NCI-H1417 (cell line): ENCODE measurements around the gene CXorf66.
"Not testable (repeated sequence)": the region's sequence is repeated elsewhere in the genome, so short reads cannot be mapped to it uniquely, and the experiment has no call there.

Experiments used
- DNase-seq, 3 experiments: peaks; one replicate each; lab custom pipeline; 2025; lab: John Stamatoyannopoulos, UW

Gene CXorf66

GRCh38 chrX:139924696-139925095, 40.6 kb downstream of the CXorf66 start:
- DNase-seq: no peak

- no peak for DNase-seq
These were observed 41.1 kb downstream of the CXorf66 start for GRCh38 chrX:139924069-139924695.

DNA sequence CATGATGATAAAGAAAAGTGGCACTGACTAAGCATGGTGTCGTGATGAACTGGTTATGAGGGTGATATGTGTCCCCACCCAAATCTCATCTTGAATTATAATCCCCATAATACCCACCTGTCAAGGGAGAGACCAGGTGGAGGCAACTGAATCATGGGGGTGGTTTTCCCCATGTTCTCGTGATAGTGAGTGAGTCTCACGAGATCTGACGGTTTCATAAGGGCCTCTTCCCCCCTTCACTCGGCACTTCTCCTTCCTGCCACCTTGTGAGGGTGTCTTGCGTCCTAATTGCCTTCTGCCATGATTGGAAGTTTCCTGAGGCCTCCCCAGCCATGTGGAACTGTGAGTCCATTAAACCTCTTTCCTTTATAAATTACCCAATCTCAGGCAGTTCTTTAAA, 44.2 kb downstream of the CXorf66 start:
- not testable (repeated sequence) for DNase-seq

- DNase-seq: no peak
These were observed 45.0 kb downstream of the CXorf66 start for GRCh38 chrX:139920316-139920715.

DNA sequence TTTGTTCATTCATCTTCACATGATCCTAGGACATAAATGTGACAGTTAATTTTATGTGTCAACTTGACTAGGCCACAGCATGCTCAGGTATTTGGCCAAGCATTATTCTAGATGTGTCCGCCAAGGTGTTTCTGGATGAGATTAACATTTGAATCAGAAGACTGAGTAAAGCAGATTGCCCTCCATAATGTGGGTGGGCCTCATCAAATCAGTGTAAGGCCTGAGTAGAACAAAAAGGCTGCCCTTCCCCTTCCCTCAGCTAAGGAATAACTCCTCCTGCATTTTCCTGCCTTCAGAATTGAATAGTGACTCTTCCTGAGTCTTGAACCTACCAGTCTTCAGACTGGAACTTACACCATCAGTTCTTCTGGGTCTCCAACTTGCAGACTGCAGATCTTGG, 50.9 kb downstream of the CXorf66 start:
- no peak for DNase-seq

DNA sequence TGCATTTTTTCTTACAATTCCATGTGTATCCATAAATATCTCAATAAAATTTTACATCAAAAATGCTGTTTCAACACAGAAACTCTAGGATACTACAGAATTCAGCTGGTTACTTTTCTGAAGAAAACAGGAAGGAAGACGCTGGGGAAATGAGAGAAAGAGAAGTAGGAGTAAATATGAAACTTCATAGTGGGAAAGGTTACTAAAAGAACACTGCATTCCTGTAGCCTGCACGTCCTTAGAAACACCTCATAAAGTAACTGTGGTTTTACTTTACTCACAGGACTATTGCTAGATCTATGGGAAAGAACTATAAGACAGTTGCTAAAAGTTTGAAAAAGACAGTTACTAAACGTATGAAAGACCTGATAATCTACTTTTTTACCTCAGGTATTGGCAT, 55.6 kb downstream of the CXorf66 start:
- no peak for DNase-seq

DNA sequence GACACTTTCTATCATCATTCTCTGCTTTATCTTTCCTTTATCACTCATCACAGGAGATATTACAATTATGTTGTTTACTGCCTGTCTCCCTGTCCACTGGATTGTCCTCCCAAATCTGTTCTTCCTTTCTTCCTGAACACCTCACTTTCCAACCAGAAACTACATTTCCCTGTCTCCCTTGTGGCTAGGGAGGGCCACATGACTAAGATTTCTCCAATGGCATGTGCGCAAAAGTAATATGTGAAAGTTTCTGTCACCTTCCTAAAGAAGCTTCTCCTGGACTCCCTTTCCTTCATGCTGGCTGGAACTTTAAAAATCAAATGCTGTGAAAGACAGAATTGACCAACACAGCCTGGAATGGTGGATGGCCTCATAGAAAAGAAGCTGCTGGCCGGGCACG, 58.2 kb downstream of the CXorf66 start:
- DNase-seq: no peak

DNA sequence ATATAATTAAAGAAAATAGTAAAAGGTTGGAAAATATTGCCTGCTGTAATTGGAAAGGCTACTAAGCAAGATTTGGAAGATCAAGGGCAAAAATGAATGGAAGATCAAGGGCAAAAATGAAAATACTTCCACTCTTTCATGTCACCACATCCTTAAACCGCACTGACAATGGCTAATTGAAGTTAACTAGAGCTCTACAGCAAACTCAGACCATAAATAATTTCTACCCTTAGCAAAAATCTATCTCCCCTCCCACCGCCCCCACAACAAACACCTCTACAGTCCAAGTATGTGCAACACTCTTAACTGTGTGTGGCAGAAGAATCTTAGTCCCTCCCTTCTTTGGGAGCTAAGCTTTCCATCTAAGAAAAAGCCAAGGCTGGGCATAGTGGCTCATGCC, 59.6 kb downstream of the CXorf66 start:
- no peak for DNase-seq
